ENCODE results near the gene TMEM131.
"Not testable (repeated sequence)": the region's sequence is repeated elsewhere in the genome, so short reads cannot be mapped to it uniquely, and the experiment has no call there.

TMEM131 gene, protein sequence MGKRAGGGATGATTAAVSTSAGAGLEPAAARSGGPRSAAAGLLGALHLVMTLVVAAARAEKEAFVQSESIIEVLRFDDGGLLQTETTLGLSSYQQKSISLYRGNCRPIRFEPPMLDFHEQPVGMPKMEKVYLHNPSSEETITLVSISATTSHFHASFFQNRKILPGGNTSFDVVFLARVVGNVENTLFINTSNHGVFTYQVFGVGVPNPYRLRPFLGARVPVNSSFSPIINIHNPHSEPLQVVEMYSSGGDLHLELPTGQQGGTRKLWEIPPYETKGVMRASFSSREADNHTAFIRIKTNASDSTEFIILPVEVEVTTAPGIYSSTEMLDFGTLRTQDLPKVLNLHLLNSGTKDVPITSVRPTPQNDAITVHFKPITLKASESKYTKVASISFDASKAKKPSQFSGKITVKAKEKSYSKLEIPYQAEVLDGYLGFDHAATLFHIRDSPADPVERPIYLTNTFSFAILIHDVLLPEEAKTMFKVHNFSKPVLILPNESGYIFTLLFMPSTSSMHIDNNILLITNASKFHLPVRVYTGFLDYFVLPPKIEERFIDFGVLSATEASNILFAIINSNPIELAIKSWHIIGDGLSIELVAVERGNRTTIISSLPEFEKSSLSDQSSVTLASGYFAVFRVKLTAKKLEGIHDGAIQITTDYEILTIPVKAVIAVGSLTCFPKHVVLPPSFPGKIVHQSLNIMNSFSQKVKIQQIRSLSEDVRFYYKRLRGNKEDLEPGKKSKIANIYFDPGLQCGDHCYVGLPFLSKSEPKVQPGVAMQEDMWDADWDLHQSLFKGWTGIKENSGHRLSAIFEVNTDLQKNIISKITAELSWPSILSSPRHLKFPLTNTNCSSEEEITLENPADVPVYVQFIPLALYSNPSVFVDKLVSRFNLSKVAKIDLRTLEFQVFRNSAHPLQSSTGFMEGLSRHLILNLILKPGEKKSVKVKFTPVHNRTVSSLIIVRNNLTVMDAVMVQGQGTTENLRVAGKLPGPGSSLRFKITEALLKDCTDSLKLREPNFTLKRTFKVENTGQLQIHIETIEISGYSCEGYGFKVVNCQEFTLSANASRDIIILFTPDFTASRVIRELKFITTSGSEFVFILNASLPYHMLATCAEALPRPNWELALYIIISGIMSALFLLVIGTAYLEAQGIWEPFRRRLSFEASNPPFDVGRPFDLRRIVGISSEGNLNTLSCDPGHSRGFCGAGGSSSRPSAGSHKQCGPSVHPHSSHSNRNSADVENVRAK (N-terminal part only)

DNA sequence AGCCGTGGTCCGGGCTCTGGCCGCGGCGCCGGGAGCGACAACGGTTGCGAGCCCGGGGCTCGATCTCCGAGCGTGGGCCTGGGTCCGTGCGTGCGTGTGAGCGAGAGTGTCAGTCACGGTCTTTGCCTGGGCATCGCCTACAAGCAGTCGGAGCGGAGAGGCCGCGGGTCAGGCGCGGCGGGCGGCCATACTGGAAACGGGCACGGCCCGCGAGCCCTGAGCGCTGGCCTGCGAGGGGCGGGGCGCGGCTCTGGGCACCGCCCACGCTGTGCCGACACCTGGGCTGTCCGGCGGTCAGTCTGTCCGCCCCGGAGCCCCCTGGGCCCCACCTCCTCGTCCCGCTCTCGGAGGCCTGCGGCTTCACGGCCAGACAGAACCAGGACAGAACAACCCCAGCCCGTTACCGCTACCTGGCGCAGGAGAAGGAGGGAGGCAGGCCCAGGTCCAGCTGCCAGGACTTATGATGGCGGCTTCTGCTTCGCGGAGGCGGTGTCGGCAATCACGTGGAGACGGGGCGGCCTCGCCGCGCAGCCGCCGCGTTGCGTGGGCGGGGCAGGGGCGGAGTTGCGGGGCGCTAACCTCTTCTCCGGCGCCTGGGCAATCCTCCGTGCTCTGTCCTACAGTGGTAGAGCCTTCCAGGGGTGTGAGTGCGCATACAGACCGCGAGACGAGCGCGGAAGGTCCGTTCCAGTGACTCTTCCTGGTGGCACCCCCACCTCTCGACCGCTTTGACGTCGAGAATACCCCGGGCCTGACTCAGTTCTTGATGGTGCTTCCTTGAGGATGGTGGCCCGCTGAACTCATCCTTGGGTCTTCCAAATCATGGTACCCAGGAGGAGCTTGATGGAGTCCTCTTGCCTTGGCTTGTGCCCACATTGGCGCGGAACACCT lies at the start of gene TMEM131:
TMEM131 (minus strand) TSS at position 215 of the 891 bp plus-strand sequence. CDS start 286 bp downstream, outside the sequence.
- peak; percentile 92 for DNase-seq (ENCODE audit: low read depth)

DNA sequence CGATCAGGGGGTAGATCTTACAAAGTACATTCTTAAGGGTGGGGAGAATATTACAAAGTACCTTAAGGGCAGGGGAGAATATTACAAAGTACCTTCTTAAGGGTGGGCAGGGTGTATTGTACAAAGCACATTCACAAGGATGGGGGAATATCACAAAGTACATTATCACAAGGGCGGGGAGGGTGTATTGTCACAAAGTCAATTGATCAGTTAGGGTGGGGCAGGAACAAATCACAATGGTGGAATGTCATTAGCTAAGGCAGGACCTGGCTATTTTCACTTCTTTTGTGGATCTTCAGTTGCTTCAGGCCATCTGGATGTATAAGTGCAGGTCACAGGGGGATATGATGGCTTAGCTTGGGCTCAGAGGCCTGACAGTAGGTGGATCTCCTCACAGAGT lies 49.0 kb upstream of the TMEM131 start:
- not testable (repeated sequence) for DNase-seq (ENCODE audit: low read depth)

DNA sequence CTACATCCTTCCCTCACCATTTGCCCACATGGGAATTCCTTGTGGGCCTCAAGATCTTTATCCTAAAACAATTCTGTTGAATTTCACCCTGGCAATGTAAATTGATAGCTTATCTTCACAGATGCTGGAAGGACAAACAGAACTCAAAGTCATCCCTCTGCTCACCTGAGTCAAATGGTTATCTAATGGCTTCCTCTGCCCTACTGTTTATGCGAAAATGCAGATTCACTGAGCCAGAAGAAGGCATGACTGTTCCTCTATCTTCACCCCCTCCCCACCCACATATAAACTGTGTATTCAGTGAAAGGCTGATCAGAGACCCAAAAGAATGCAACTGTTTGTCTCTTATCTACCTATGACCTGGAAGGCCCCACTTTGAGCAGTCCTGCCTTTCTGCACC lies 47.4 kb upstream of the TMEM131 start:
- DNase-seq (ENCODE audit: low read depth) = no peak

DNA sequence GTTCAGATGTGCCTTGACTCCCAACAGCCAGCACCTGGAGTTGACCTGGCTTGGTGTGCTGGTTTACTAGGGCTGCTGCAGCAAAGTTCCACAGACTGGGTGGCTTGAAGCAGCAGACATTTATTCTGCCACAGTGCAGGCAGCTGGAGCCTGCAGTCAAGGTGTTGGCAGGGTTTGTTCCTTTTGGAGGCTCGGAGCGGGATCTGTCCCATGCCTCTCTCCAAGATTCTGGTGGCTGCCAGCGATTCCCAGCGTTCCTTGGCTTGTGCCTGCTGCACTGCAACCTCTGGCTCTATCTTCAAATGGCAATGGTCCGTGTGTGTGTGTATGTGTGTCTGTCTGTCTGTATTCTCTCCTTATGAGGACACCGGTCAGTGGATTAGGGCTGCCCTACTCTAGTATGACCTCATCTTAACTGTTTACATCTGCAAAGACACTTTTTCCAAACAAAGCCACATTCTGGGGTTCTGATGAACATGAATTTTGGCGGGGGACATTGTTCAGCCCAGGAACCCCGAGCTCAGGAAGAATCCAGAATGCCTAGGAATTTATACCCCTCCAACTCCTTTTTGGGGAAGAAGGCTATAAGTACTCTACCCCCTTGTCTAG lies 44.7 kb upstream of the TMEM131 start:
- no peak for DNase-seq (ENCODE audit: low read depth)

DNA sequence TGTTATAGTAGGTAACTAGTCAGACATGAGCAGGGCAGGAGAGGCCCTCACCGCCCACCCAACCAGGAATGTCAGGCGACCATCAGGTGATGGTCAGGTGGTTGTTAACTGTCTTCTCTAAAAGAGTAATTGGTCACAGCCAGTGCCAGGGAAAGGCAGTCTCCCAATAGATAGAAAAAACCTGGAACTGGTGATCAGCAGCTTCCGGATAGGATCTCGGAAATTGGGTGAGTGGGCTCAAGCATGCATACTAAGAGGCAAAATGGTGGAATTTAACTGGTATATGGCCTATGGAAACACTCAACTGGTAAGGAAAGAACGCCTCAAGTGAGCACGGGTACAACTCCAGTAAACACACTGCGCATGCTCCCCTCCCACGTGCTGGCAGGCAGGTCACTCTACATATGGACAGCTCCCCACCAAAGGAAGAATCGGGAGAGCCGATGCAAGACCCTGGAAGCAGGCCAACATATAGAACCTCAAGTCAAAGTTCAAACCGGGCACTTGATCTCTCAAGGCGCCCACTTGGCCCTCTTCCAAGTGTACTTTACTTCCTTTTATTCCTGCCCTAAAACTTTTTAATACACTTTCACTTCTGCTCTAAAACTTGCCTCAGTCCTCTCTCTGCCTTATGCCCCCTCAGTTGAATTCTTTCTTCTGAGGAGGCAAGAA lies 43.5 kb upstream of the TMEM131 start:
- DNase-seq (ENCODE audit: low read depth) = no peak

DNA sequence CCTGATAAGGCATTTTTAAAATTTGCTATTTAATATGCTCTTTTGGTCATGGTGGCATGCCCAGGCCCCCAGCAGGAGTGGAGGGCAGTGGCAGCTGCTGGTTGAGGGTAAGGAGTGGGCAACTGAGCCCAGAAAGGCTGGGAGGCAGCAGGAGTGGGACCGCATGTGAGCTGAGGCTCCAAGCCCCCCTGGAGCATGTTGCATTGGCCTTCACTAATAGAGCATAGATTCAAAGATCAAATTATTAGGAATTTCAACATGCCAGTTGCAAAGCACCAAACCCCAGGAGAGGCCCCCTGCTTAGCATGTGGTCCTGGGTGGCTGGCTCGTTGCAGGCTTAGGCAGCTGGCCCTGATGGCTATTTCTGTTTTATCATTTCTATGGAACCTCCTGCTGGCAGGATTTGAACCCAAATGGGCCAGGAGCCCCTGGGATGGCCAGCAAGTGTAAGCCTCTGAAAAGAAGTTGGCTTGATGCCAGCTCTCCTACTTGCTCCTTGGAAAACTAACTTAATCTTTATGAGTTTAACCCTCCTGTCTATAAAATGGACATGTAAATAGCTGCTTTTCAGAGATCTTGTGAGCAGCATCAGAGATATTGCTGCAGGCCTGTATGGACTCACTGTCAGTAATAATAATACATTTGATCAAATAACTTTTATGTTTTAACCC lies 42.1 kb upstream of the TMEM131 start:
- DNase-seq (ENCODE audit: low read depth) = no peak

DNA sequence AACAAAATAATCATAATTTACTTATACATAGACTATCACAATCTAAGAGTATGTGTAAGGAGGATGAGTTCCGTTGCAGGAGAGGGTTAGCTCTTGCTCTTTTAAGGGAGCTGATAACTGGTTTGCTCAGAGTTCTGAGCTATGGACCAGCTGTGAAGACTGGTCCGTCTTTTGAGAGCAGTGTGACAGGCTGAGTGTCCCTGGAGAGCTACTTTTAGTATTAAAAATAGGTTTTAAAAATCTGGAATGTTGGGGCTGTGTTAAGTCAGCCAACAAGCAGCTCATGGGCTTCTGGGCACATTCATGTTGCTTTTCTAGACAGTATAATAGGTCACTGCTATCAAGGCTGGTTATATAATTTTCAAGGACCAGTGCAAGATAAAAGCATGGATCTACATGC lies 41.5 kb upstream of the TMEM131 start:
- DNase-seq (ENCODE audit: low read depth) = no peak

DNA sequence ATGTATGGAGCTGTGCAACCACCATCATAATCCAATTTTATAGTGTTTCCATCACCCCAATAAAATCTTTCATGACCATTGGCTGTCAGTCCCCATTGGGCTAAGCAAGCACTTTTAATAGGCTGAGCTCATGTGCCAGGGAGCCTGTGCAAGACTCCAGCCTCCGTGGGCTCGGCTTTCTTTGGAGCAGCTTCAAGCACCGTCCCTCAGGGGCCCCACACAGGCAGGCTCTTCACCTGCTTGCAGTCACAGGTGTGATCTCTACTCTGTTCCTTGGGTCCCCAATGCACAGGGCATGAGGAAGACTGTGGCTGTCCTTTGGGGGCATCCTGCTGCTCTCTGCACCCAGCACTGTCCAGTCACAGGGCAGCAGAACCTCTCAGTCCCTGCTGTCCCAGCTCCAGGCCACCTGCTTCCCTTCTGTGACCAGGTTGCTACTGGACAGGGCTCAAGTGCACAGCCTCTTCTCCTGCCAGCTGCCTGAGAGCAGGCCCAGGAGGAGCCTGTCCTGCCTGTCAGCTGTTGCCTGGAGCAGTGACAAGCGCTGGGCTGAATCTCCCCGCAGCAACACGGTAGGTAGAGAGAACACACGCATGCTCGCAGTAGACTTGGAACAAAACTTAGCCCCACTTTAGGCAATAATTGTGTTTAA lies 40.7 kb upstream of the TMEM131 start:
- no peak for DNase-seq (ENCODE audit: low read depth)

DNA sequence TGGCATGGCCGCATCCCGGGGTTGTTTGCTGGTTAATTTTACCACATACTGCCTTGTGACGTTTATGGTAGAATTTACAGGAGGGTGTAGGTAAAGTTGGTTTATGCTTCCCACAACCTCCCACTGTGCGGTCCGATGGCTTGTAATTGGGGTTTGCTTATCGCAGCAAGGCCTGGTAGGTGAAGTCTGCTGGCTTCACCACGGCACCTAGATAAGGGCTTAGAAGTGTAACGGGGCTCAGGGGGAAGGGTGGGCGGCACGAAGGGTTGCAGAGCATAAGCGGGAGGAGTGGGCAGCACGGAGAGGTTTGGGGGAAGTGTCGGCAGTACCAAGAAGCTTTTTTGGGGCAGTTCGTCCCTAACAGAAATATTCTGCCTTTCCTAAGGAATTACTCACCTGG lies 39.0 kb upstream of the TMEM131 start:
- DNase-seq (ENCODE audit: low read depth) = no peak

DNA sequence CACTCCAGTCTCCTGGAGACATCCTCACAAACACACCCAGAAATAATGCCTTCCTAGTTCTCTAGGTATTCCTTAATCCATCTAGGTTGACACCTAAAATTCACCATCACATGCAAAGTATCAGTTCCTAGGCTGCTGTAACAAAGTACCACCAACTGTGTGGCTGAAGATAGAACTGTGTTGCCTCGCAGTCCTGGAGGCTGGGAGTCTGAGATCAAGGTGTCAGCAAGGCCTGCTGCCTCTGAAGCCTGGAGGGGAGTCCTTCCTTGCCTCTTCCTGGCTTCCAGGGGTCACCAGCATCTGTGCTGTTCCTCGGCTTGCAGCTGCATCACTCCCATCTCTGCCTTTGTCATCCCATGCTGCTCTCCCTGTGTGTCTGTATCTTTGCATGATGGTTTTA lies 36.3 kb upstream of the TMEM131 start:
- no peak for DNase-seq (ENCODE audit: low read depth)

DNA sequence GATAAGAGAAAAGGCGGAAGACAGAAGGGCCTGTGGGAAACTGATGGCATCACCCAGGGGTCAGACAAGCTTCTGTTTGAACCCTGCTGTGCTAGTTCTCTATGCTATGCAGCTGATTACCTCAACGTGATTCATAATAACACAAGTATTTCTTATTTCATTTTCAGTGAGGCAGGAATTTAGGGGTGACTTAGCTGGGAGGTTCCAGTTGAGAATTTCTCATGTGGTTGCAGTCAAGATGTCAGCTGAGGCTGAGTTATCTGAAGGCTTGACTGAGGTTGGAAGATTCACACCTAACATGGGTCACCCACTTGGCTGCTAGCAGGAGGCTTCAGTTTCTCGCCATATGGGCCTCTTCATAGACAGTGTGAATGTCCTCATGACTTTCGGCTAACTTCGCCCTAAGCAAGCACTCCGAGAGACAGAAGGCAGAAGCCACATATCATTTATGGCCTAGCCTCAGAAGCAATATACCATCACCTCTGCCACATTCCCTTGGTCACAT lies 34.0 kb upstream of the TMEM131 start:
- no peak for DNase-seq (ENCODE audit: low read depth)

DNA sequence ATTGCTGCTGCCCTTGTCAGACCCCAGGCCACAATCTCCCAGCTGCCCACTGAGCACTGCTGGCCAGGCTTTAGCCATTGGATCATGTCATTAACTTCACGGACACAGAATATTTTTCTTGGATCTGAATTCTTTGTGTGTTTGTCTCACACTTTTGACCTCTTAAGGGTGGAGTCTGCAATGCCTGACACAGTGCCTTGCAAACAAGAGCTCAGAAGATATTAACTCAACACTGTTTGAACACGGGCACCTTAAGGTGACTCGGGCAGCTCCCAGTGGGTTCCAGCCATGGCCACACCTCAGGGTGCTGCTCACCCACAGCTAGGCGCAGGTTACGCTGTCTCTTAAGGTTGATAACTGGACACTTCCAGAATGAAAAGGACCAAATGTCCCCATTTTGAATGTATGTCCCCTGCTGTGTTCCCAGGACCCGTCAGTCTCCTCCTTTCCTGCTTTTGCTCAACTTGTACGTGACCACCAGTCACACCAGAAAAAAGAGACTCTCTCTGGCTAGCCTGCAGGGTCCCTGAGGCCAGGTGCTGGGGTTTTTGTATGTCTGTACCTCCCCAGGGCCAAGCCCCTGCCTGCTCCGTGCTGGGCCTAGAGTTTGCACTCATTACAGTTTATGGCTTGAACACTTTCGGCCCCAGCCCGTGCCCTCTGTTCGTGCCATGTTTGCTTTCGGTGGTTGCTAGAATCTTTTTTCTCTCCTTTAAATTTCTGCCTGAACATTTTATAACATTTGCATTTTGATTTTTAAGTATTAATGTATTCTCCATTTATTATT lies 33.4 kb upstream of the TMEM131 start:
- no peak for DNase-seq (ENCODE audit: low read depth)

DNA sequence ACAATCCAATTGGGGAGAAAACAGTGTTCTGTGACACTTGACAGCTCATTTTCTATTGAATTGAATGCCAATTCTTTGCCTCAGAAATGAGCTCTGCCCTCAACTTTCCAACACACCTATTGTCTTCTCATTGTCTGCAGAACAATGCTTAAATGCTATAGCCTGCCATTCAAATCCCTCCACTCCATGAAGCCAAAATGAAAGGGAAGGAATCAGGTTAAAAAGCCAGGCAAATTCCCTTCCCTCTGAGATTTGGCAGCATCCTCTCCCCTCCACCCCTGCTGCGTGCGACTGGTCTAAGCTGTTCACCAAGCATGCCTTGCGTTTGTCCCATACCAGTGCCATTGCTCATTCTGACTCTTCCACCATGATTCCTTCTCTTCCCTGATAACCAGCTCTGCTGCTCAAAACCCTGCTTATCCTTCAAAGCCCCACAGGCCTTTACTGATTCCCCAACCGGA lies 32.4 kb upstream of the TMEM131 start:
- no peak for DNase-seq (ENCODE audit: low read depth)

DNA sequence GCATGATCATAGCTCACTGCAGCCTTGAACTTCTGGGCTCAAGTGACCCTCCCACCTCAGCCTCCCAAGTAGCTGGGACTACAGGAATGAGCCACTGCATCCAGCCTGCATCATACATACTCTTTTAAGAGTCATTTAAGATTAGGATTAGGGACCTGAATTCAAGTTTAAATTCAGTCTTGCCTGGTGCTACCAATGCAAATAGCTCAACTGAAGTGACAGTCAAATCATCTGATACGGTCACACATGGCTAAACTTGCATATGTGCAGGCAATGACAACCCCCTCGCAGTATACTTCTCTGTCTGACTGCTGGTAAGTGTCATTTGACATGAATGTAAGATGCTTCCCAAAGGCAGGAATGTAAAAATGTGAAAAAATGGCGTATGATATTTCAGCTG lies 31.8 kb upstream of the TMEM131 start:
- no peak for DNase-seq (ENCODE audit: low read depth)

DNA sequence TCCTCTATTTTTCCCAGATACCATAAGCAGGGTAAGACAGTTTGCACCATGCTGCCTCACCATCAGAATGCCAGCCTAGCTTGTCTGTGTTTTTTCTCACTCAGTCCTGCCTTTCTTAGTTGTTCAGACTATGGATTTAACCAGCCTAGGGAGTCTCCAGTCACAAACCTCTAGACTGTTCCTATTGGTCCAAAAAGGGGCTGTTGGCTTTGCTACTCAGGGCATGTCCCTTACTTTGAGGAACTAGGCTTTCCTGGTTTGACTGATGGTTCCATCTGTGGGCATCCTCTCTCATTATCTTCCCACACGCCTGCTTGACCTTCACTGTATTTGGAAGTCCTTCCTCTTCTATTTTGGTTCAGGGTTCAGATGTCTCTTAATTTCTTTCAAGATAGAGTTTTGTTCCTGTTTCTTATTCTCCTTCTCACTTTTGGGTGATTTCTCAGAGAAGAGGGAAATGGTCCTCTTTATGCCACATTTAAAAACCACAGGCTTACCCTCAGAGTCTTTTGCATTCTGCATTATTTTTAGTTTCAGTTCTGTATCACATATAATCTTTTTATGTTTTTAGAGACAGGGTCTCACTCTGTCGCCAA lies 31.3 kb upstream of the TMEM131 start:
- no peak for DNase-seq (ENCODE audit: low read depth)

DNA sequence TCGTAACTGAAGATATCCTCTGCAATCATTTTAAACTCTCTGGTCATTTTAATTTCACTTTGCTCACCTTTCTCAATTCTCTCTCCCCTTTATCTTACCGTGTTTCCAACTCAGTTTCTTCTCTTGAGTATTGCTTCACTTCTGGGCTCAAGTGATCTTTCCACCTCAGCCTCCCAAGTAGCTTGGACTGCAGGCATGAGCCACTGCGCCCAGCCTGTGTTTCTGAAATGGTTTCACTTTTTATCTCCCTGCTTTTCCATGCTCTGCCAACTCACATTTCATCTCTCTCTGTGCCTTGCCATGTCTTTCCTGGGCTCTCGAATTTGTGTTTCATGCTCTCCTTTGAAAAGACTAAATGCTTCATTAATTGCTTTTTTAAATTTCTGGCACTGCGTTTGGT lies 30.5 kb upstream of the TMEM131 start:
- DNase-seq (ENCODE audit: low read depth) = no peak

DNA sequence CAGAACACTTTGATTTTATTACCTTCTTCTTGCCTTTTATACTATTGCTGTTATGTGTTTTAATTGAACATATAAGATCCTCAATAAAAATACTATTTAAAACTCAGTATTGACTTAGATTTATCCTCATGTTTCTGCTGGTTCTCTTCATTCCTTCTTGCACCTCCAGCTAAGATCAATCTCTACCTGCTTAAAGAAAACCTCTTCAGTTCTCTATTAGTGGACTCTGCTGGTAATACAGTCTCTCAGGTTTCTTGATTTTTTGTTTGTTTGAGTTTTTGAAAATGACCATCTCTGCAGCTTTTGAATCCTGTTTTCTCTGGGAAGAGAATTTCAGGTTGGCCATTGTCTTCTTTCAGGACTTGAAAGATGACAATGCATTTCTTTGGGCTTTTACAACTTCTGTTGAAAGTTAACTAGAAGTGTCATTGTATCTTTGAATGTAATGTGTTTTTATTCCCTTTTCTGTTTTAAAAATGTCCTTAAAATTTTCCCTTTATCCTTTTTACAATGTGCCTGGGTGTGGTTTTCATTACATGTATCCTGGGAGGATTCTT lies 29.8 kb upstream of the TMEM131 start:
- DNase-seq (ENCODE audit: low read depth) = no peak
